Epithelial cell of alveolus of lung (primary cell): Measurements from ENCODE around the gene GOLGA2. TPM values are rescaled to one million over a fixed set of nuclear protein-coding genes. Genes with fewer than 3 reads are reported as not detected.

Source experiments
- total RNA-seq: library from RNA; depleted of rRNA; stranded (reverse); fragments of >200 nt; gene quantifications from 2 replicates; pipeline ENCODE4 v1.2.1, GENCODE V29; 2015

The GOLGA2 gene
- 77.1 and 120 TPM in 2 replicates for total RNA-seq

DNA sequence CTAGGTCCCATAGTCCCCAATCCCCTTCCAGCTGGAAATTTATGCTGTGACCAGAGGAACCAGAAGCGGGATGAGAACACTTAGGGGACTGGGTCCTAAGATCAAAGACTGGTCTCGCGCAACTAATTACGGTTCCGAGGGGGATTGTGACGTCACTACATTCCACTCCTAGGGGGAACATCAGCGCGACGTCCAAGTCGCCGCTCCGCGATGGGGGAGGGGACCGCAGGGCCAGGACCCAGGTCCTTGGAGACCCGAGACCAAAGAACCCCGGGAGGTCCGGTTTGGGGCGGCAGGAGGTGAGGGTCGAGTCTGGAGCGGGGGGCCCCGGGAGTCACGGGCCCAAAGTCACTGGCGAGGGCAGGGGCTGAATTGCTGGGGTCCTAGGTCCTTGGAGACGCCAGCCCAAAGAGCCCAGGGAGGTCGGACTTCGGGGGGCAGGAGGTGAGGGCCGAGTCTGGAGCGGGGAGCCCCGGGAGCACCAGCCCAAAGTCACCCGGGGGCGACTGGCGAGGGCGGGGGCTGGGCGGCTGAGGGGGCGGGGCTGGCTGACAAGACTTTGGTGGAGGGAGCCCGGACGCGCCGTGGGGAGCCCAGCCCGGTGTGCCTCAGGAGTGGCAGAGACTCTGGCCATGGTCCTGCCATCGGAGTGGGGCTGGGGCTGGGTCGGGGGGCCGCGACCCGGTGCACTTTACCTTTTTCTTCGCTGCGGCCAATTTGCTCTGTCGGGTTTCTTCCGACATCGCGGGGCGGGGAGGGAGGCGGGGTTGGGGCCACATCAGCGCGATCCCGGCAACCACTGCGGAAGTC, at the start of gene GOLGA2:
TSS of gene GOLGA2 (minus strand) at position 810 of the 810 bp plus-strand sequence. CDS start at position 779, 31 bp downstream.

GRCh38 chr9:128322404-128323211, 46.8 kb upstream of the GOLGA2 start, which contains the start of the genes COQ4 and TRUB2:
Gene COQ4 (plus strand): TSS chr9:128322839. CDS start chr9:128322859, 20 bp downstream.
Gene TRUB2 (minus strand): TSS chr9:128322447. CDS start chr9:128322408, 39 bp downstream.

GRCh38 chr9:128276008-128276573, 284 bp upstream of the GOLGA2 start, which contains the start of gene SWI5:
Gene SWI5 (plus strand): TSS chr9:128276276.

Other genes with a start within 250 kb of the GOLGA2 start
- gene NAIF1, start 208.7 kb downstream of the GOLGA2 start, total RNA-seq: 6.6 and 11.5 TPM in 2 replicates
- gene SLC25A25, start 207.8 kb downstream of the GOLGA2 start, total RNA-seq: 14.8 and 15.6 TPM in 2 replicates
- gene PTGES2, start 148.3 kb downstream of the GOLGA2 start, total RNA-seq: 55.6 and 70.1 TPM in 2 replicates
- 1.8 TPM in 1 of 2 replicates, not detected in the other for gene LCN2, start 126.6 kb downstream of the GOLGA2 start, total RNA-seq
- 265 and 358 TPM in 2 replicates for gene BBLN, start 115.7 kb downstream of the GOLGA2 start, total RNA-seq
- gene CIZ1, start 84.4 kb downstream of the GOLGA2 start, total RNA-seq: 37.4 and 61.9 TPM in 2 replicates
- gene DNM1, start 72.6 kb downstream of the GOLGA2 start, total RNA-seq: 8.7 and 23.2 TPM in 2 replicates
- 29.1 and 45.1 TPM in 2 replicates for gene SWI5, start 269 bp upstream of the GOLGA2 start, total RNA-seq
- 12.9 and 20.2 TPM in 2 replicates for gene TRUB2, start 46.4 kb upstream of the GOLGA2 start, total RNA-seq
- gene COQ4, start 46.8 kb upstream of the GOLGA2 start, total RNA-seq: 34.3 and 59.9 TPM in 2 replicates
- gene SLC27A4, start 64.5 kb upstream of the GOLGA2 start, total RNA-seq: 16.4 and 26.8 TPM in 2 replicates
- 37.8 and 39.4 TPM in 2 replicates for gene URM1, start 95.4 kb upstream of the GOLGA2 start, total RNA-seq
- gene CERCAM, start 144.8 kb upstream of the GOLGA2 start, total RNA-seq: 99.9 and 144 TPM in 2 replicates
- 14.3 and 25.5 TPM in 2 replicates for gene ODF2, start 180.0 kb upstream of the GOLGA2 start, total RNA-seq
- 27.0 and 27.8 TPM in 2 replicates for gene GLE1, start 228.7 kb upstream of the GOLGA2 start, total RNA-seq